MCF 10A (cell line): ENCODE measurements around the gene ZBTB37. TPM values are rescaled to one million over a fixed set of nuclear protein-coding genes. Genes with fewer than 3 reads are reported as not detected.

Experiments
- BruUV-seq: library from RNA; stranded (reverse); fragments of 400-500 nt; replicated peaks from 2 replicates; lab custom pipeline; 2021; lab: Mats Ljungman, UMichigan
- CTCF ChIA-PET: fragments of 300-600 bp; sonication (Branson Sonifier 250); formaldehyde crosslinking; extraction: SDS; loops from one replicate; lab custom pipeline; 2021; ENCODE audit warnings: antibody characterized with exemption, inconsistent platforms; lab: Yijun Ruan, JAX
- POLR2A ChIA-PET: fragments of 300-600, 350-650 bp; sonication (Branson Sonifier 250); formaldehyde crosslinking; extraction: SDS; loops from one replicate; lab custom pipeline; 2020; ENCODE audit warnings: antibody characterized with exemption, inconsistent platforms; lab: Yijun Ruan, JAX
- DNase-seq: peaks from one replicate; pipeline ENCODE4 v3.0.0-alpha.2; 2018; ENCODE audit not compliant: unreplicated experiment
- H3K27ac Mint-ChIP-seq: one replicate; pipeline ENCODE4 v1.8.0; 2022; ENCODE audit warnings: mild to moderate bottlenecking, low read depth, mixed read lengths; ENCODE audit not compliant: unreplicated experiment
- H3K27me3 Mint-ChIP-seq: one replicate; pipeline ENCODE4 v1.8.0; 2022; ENCODE audit warnings: mixed read lengths; ENCODE audit not compliant: insufficient read depth, unreplicated experiment
- H3K36me3 Mint-ChIP-seq: one replicate; pipeline ENCODE4 v1.8.0; 2022; ENCODE audit warnings: mild to moderate bottlenecking, moderate library complexity, mixed read lengths; ENCODE audit not compliant: insufficient read depth, unreplicated experiment
- H3K4me1 Mint-ChIP-seq: one replicate; pipeline ENCODE4 v1.8.0; 2022; ENCODE audit warnings: mixed read lengths; ENCODE audit not compliant: insufficient read depth, unreplicated experiment
- H3K4me3 Mint-ChIP-seq: one replicate; pipeline ENCODE4 v1.8.0; 2022; ENCODE audit warnings: mild to moderate bottlenecking, moderate library complexity, mixed read lengths; ENCODE audit not compliant: unreplicated experiment
- H3K9me3 Mint-ChIP-seq: one replicate; pipeline ENCODE4 v1.8.0; 2022; ENCODE audit warnings: mixed read lengths; ENCODE audit not compliant: unreplicated experiment
- CTCF ChIP-seq: fragments of 200-600 bp; IDR thresholded peaks from one replicate; pipeline ENCODE4 v1.8.0; 2022; ENCODE audit warnings: antibody characterized with exemption, mild to moderate bottlenecking; ENCODE audit not compliant: unreplicated experiment
- intact Hi-C: fragments of 100-400 bp; cut with micrococcal nuclease; formaldehyde crosslinking; loops from 2 replicates; pipeline ENCODE4 v1.14.1; 2022
- total RNA-seq: library from RNA; stranded (reverse); gene quantifications from 2 replicates; pipeline ENCODE4 v1.2.3, GENCODE V29; 2022

The ZBTB37 gene
- total RNA-seq, 1 experiment from 2014 or later = 12.8 TPM

GRCh38 chr1:173864179-173864867 lies 3.9 kb upstream of the ZBTB37 start:
- peaks cover 34% of the 10 kb centered on the region for H3K4me1 Mint-ChIP-seq
- intact Hi-C loops = no loop called here
- TF ChIP-seq CTCF = no peak
- H3K4me3 Mint-ChIP-seq = peak overlapping the region; percentile 94
- DNase-seq = peak; percentile 37
- no peaks in the 10 kb centered on the region for H3K27me3 Mint-ChIP-seq
- H3K9me3 Mint-ChIP-seq = no peaks in the 10 kb centered on the region
- H3K27ac Mint-ChIP-seq = peak overlapping the region; percentile 96
- peaks cover 85% of the 10 kb centered on the region for H3K36me3 Mint-ChIP-seq
- ChIA-PET POLR2A (interaction anchor here (0.7 to 7.7 kb wide), 13 partner anchors 8 to 387 kb away, joined by 3 to 118 read pairs (median 7); partner anchors contain the start of genes CENPL, DARS2, KLHL20 and PRDX6), CTCF (interaction anchor here (1.0 to 3.2 kb wide), 6 partner anchors 13 to 445 kb away, joined by 3 to 9 read pairs (median 4); no protein-coding TSS in a partner anchor)
- no TSS peak for BruUV-seq

GRCh38 chr1:173865468-173866164 lies 2.6 kb upstream of the ZBTB37 start:
- peaks cover 79% of the 10 kb centered on the region for H3K36me3 Mint-ChIP-seq
- intact Hi-C loops = loop anchor here (5.0 kb wide), 3 partner anchors 82 to 352 kb away; partner anchors contain the start of gene RABGAP1L
- H3K4me1 Mint-ChIP-seq = peaks cover 45% of the 10 kb centered on the region
- TF ChIP-seq CTCF = no peak
- CTCF ChIA-PET = interaction anchor here (0.6 to 3.2 kb wide), 10 partner anchors 14 to 1331 kb away, joined by 3 to 9 read pairs (median 4); no protein-coding TSS in a partner anchor
- POLR2A ChIA-PET = interaction anchor here (0.6 to 7.7 kb wide), 20 partner anchors 9 to 1276 kb away, joined by 3 to 118 read pairs (median 7); partner anchors contain the start of genes CENPL, DARS2, KLHL20 and PRDX6
- H3K9me3 Mint-ChIP-seq = no peaks in the 10 kb centered on the region
- DNase-seq = peak; percentile 30
- BruUV-seq = no TSS peak
- no peaks in the 10 kb centered on the region for H3K27me3 Mint-ChIP-seq
- H3K27ac Mint-ChIP-seq = peak overlapping the region; percentile 96
- H3K4me3 Mint-ChIP-seq = peak overlapping the region; percentile 94

- Mint-ChIP-seq H3K9me3 (no peaks in the 10 kb centered on the region), H3K4me3 (peak overlapping the region; percentile 94), H3K36me3 (peaks cover 83% of the 10 kb centered on the region), H3K27me3 (no peaks in the 10 kb centered on the region), H3K4me1 (peaks cover 50% of the 10 kb centered on the region), H3K27ac (peak overlapping the region; percentile 96)
- ChIA-PET POLR2A (interaction anchor here (0.6 to 7.7 kb wide), 15 partner anchors 10 to 447 kb away, joined by 3 to 118 read pairs (median 7); partner anchors contain the start of genes CENPL, DARS2, PRDX6 and RABGAP1L), CTCF (interaction anchor here (1.6 to 2.3 kb wide), 2 partner anchors 351 to 436 kb away, joined by 6 to 7 read pairs; no protein-coding TSS in a partner anchor)
- no TSS peak for BruUV-seq
- intact Hi-C loops = loop anchor here (5.0 kb wide), 3 partner anchors 81 to 351 kb away; partner anchors contain the start of gene RABGAP1L
- DNase-seq = peak; percentile 30
- no peak for TF ChIP-seq CTCF
Observed at GRCh38 chr1:173866413-173867115, 1.6 kb upstream of the ZBTB37 start.
